Sciatic nerve (tissue), 2 donors: Measurements from ENCODE around the gene LRIT2. TPM values are rescaled to one million over a fixed set of nuclear protein-coding genes. Genes with fewer than 3 reads are reported as not detected.

ENCODE experiments used
- ATAC-seq: fragments of 200-7000 bp; cut with Tn5 transposase; one replicate; pipeline ENCODE4 v1.9.1; 2020; ENCODE audit warnings: mild to moderate bottlenecking, moderate library complexity
- DNase-seq: peaks from one replicate; pipeline ENCODE4 v3.0.0-alpha.2; 2020; ENCODE audit warnings: low spot score
- intact Hi-C: fragments of 100-400 bp; cut with DNase I; formaldehyde crosslinking; loops from one replicate; pipeline ENCODE4 v1.14.2; 2022
- total RNA-seq: library from RNA; stranded (reverse); fragmentation: NEBNext Ultra II Directional; extraction: Animal tissue kit (Norgen Biotek cat#: 25700); gene quantifications from one replicate; pipeline ENCODE4 v1.2.1, GENCODE V29; 2021
- donor health status: DM: no; HTN: no; CAD: no.
- donor health status: DM: no; HTN: no; CAD: no.

Gene LRIT2, protein sequence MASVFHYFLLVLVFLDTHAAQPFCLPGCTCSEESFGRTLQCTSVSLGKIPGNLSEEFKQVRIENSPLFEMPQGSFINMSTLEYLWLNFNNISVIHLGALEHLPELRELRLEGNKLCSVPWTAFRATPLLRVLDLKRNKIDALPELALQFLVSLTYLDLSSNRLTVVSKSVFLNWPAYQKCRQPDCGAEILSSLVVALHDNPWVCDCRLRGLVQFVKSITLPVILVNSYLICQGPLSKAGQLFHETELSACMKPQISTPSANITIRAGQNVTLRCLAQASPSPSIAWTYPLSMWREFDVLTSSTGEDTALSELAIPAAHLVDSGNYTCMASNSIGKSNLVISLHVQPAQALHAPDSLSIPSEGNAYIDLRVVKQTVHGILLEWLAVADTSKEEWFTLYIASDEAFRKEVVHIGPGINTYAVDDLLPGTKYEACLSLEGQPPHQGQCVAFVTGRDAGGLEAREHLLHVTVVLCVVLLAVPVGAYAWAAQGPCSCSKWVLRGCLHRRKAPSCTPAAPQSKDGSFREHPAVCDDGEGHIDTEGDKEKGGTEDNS
- not detected for total RNA-seq

DNA sequence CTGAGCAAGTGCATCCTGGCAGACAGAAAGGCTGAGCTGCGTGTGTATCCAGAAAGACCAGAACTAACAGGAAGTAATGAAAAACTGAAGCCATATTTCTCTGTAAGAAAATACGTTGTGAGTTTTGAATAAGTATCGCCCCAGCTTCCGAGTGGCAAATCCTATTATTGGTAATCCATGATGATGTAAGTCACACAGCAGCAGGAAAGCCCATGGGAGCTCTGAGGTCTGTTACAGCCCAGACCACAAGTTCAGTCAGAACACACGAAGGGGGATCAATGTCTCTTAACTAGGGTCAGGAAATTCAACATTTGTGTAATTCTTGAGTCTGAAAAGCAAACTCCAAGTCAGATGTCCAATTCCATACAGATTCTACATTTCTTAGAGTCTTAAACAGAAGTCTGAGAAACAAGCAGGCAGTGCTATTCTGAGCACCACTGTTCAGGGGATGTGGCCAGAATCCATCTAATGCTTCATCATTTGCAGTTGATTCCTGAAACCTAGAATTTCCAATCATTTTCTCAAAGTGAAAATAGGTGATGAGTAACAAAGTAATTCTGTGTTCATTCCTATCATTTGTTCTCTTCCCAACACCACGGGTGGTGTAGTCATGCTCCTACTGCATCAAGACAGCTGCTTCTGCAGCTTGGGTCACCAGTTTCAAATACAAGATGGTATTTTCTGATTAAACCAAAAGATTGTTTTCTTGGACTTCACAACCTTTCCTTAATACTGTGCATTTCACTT lies at the start of gene LRIT2:
TSS of gene LRIT2 (minus strand) at position 118 of the 747 bp plus-strand sequence. CDS start at position 94, 24 bp downstream.
- DNase-seq (no peak), ATAC-seq (no peak)
- intact Hi-C loops = no loop called here

DNA sequence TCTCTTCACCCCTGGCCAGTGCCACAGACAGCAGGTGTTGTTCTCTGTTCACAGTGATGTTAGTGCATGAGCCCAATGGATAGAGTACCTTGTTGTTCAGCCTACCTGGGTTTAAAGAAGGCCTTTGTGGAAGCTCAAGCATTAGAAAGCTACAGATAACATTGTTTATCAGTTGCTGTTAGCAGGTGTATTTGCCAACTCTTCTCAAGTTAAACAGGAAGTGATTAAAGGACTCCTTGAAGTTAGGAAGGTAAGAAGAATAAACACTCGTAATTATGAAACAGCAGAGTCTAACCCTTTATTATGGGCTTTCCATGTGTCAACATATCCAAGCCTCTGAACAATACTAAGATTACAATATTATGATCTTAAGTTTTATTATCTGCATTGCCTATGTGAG lies 45.4 kb upstream of the LRIT2 start:
- no peak for ATAC-seq

DNA sequence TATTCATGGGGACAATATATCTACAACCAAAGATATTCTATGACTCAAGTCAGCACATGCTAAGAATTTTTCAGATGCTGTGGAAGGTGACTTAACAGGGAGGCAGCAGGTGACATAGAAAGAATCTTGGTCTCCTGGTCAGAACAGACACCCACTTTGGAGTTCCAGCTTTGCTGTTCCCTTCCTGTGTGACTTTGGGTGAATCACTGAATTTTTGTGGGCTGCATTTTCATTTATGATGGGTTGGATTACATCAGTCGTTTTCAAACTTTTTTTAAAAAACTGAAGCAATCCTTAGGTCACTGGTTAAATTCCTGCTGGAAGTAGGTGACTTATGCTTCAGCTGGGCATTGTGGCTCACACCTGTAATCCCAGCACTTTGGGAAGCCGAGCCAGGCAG lies 44.4 kb upstream of the LRIT2 start:
- DNase-seq = no peak
- ATAC-seq = no peak
- intact Hi-C loops = loop anchor here (10.0 kb wide), 1 partner anchor 105 kb away; no protein-coding TSS in a partner anchor

More for the DNA sequence above, 45.4 kb upstream of the LRIT2 start:
- intact Hi-C loops = no loop called here
- DNase-seq = no peak

DNA sequence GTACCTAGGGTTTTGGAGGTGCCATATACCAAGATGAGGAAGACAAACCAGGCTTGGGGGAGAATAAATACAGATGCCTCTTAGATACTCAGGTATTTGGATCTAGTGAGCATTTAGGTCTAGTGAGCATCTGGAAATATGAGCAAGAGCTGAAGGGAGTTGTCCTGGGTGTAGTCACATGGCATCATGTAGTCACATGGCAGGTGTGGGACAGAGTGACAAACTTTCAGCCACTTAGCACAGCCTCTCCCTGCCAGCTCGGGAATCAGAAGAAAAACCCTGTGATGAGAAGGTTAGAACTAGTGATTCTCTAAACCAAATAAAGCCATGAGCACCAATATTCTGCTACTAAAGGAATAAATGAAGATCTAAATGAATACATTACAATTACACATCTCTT lies 43.8 kb upstream of the LRIT2 start:
- ATAC-seq (no peak), DNase-seq (no peak)
- intact Hi-C loops = loop anchor here (10.0 kb wide), 1 partner anchor 106 kb away; no protein-coding TSS in a partner anchor

DNA sequence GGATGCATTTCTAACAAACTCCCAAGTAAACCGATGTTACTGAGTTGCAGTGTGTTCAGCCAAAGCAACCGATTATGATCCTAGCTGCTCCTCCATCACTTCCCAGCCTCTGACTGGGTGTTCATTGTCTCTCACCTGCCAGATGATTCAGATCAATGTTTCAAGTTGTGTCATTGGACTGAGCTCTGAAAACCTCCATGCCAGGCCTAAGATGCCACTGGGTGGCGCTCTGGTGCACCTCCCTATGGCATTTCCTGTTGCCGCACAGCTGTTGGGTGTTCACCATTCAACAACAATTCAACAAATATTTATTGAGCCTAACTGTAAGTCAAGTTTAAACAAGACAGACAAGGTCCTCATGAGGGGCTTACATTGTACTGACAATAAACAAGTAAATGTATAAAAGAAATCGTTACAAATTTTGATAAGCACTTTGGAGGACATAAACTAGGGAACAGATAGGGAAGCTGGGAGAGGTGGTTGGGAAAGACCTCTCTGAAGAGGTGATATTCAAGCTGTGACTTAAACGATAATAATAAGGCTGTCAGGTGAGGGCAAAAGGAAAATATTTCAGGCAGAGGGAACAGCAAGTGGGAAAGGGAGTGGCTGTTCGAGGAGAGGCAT lies 42.3 kb upstream of the LRIT2 start:
- intact Hi-C loops = loop anchor here (10.0 kb wide), 1 partner anchor 107 kb away; no protein-coding TSS in a partner anchor
- ATAC-seq = no peak
- DNase-seq = no peak

DNA sequence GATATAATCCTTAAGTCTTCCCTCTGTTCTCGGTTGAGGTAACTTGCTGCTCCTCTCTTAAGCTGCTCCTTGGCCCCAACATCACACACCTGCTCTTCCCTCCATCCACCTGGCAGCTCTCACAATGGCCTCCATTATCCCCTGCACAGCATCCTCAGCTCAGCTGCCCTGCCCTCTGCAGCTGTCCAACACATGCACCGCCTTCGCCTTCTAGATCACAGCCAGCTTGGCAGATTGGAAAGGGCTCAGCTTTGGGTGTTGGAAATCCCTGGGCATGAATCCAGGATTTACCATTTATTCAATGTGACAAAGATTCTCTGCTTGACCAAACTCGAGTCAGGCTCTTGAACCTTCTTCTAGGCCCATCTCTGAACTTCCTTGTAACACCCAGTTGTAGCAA lies 40.1 kb upstream of the LRIT2 start:
- no peak for ATAC-seq
- DNase-seq = no peak
- intact Hi-C loops = loop anchor here (10.0 kb wide), 1 partner anchor 109 kb away; no protein-coding TSS in a partner anchor

DNA sequence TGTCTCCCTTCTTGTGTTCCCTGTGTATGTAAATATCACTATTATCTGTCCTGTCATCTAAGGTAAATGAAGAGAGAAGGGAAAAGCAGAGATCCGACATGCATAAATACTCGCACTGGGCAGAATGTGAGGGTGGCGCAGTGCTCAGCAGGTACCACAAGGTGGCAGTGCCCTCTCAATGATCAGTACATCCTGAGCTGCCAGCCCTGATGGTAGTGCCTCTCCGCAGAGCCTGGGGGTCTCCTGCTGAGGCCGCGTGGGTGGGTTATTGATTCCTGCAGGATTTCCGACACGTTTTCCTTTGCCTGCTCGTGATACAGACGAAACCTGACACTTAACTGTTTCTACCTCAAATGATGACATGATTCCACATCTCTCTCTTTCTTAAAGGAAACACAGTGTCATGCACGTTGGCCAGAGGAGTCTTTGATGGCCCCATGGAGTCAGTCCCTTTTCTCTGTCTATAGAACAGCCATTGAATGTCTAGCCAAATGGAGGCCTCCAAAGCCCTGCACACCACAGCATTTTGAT lies 39.3 kb upstream of the LRIT2 start:
- DNase-seq = peak; percentile 83
- intact Hi-C loops = loop anchor here (5.0 to 10.0 kb wide), 2 partner anchors 110 to 273 kb away; no protein-coding TSS in a partner anchor
- peak; percentile 91 for ATAC-seq

DNA sequence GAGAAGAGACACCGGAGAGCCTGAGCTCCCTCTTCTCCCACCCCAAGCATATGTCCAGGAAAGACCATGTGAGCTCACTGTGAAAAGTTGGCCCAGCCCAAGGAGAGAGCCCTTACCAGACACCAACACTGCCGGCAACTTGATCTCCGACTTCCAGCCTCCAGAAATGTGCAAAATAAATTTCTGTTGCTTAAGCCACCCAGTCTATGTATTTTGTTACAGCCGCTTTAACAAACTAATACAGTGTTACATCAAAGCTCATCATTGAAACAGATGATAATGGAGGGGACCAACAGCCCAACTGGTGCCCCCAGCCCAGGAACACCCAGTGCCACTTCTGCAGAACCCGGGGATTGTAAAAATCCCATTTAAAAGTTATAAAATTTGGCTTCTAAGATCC lies 38.4 kb upstream of the LRIT2 start:
- ATAC-seq = no peak
- no peak for DNase-seq
- intact Hi-C loops = loop anchor here (5.0 to 10.0 kb wide), 2 partner anchors 111 to 274 kb away; no protein-coding TSS in a partner anchor

DNA sequence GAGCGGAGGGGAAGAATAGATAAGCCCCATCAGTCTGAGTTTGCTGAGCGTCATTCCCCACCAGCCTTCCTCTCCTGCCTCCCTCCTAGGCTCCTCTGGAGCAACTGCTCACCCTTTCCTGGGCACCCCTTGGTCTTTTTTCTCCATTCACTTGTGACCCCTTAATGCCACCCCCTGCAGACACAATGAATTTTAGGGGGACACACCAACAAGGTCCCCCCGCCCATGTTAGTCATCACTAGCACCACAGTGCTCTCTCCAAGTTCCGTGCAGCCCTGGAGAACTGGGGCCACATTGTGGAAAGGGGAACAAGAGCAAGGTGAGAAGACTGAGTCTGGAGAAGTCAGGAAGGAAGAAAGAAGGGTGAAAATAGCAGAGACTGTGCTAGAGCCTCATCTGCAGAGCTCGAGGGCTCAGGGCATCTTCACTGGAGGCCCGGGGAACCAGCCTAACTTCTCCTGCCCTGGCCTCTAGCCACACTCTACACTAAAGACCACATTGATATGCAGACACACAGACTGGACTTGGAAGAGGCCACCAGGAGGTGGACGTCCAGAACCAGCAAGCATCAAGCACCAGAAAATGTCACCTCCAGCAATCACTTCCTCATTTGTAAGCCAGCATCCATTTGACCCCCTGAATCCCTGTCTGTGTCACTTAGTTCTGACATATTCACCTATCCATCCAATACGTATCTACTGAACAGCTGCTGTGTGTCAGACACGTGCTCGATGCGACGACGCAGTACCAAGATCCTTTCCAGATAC lies 37.0 kb upstream of the LRIT2 start:
- DNase-seq (no peak), ATAC-seq (no peak)
- intact Hi-C loops = loop anchor here (5.0 to 10.0 kb wide), 2 partner anchors 112 to 275 kb away; no protein-coding TSS in a partner anchor

DNA sequence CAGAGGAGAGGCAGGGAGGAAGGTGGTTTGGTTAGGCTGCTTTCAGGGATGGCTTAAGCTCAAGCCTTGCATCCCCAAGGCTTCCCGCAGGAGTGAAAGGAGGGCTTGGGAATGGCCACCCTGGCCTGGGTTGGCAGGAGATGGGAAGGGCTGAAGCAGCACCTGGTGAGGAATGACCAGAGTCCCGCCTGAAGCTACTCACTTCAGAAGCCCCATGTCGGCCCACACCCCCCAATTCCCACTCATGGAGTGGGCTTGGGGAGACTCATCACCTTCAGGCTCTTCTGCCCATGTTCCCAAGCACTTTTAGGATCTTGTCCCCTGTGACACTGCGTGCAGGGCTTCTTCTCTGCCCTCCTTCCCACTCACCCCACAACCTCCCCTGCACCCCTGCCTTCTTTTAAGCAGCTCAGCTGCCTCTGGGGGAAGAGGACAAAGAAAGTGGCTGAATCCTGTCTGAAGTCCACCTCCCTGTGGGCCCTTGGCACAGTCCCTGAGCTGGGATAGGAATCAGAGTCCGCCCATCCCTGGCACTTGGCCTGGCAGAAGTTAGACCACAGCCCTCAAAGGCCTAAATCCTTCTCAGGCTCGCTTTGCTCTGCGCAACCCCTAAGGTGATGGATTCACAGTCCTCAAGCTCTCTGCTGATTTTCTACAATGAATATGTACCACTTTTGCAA lies 36.0 kb upstream of the LRIT2 start:
- intact Hi-C loops = loop anchor here (5.0 to 10.0 kb wide), 2 partner anchors 113 to 276 kb away; no protein-coding TSS in a partner anchor
- ATAC-seq = no peak

DNA sequence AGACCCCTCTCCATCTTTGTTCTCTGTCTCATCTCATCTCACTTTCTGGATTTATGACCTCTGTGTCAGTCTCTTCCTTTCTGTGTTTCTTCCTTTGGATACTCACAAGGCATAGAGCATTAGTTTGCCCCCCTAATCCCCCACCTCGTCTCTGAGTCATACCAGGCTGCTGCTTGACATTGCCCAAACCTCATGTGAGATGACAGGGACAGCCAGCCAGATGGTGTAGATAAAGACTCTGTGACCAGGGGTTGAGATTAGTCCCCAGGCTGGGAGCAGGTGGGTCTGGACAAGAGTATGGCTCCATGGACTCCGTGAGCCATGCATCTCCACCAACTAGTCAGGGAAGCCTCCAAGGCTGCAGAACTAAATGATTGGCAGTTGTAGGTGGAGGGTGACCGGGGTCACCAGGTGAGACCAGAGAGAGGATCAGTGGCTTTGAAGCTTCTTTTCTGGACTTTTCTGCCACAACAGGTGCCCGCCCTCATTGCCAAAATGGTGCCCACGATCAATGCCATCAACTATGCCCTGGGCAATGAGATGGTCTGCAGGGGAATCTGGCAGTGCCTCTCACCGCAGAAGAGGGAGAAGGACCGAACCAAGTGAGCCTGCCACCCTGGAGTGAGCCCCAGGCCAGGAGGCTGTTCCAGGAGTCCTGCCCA lies 32.8 kb upstream of the LRIT2 start:
- no peak for ATAC-seq
- intact Hi-C loops = no loop called here

More for the DNA sequence above, 36.0 kb upstream of the LRIT2 start:
- no peak for DNase-seq

DNA sequence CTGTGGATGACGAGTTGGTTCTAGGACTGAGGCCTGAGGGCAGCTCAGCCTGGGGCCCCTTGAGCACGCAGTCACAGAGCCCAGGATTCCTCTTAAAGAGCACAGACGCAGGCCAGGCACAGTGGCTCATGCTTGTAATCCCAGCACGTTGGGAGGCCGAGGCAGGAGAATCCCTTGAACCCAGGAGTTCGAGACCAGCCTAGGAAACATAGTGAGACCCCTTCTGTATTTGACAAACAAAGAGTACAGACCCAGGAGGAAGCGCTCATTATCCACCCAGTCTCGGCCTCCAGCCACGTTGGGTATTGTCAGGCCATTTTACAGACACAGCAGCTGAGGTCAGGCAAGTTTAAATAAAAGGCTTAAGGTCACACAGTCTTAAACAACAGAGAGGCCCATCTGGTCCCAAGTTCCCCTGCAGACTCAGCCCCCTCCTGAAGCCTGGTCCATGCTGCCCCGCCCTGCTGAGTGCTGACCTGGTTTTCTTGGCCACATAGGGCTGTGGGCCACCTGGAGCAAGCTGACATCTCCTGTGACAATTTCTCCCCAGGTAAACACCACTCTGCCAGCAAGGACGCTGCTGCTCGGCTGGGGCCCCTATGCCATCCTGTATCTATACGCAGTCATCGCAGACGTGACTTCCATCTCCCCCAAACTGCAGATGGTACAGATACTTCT lies 32.1 kb upstream of the LRIT2 start:
- no peak for ATAC-seq
- no peak for DNase-seq
- intact Hi-C loops = no loop called here

More for the DNA sequence above, 32.8 kb upstream of the LRIT2 start:
- no peak for DNase-seq

DNA sequence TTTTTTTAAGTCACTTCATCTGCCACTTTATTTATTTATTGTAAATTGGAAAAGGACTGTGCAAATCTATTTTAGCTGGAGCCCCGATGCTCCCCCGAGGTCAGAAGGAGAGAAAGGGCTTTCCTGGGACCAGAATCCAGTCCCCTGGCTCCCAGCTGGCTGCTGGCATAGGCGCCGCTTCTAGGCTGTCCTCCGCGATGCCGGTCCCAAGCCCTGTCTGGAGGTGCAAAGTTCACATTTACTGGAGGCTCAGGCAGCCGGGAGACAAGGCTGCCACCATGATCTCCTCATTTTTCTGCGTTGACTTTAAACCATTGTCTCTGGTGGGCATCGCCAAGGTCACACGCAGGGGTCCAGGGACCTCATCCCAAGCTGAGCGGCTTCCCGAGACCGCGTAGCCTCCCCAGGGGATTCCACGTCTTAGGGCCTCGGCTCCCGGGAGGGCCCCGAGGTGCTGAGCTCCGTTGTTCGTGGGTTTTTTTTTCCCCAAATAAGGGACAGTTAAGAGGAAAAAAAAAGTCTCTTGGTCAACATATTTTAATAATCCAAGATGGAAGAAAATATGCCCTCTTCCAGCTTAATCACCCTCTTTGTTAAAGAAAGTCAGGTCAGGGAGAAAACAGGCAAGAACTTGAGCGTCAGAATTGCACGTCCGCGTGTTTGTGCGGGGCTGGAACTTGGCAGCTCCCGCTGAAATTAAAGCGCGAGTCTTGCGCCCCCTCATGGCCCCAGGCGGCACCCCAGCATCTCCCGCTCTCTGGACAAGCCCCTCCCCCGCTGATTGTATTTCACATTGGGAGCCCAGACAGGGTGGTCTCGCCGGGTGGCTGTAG lies 31.4 kb upstream of the LRIT2 start:
- peak; percentile 84 for DNase-seq
- intact Hi-C loops = no loop called here
- ATAC-seq = peak; percentile 87

DNA sequence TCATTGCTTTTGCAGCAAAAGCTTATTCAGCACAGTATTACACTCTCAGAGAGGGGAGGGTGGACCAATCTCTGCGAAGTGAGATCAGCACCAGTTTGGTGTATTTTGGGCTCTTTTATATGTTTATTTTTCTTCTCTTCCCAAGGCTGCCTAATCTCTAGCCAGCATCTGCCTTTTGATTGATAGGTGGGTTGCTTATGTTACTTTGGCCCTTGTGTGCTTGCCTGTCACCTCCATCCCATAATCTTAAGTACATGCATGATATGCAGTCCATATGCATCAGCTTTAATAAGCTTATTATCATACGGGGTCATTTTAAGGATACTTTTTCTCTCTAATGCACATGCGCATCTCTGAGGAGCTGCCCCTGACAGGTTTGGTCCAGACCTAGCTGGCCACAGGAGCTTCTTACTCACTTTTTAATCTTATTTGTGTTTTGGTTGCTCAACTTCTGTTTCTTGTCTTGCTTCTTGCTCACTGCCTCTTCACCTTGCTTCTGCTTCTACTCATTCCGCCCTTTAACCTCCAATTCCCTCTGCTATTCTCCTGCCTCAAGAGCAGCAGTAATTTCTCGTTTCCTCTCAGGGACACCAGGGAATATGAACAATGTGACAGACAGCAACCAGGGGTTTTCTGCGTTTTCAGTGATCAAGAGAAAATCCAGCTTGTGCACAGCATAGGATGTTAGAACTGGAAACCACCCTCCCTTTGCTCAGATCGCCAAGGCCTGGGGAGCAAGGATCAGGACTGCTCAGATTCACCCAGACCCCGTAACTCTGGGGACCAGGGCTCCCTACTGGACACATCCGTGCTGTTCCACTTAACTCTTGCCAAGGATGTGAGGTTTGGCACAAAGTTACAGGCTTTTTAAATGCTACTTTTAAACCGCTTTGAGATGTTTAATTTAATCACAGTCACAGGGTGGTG lies 29.5 kb upstream of the LRIT2 start:
- DNase-seq (no peak), ATAC-seq (no peak)
- intact Hi-C loops = no loop called here

DNA sequence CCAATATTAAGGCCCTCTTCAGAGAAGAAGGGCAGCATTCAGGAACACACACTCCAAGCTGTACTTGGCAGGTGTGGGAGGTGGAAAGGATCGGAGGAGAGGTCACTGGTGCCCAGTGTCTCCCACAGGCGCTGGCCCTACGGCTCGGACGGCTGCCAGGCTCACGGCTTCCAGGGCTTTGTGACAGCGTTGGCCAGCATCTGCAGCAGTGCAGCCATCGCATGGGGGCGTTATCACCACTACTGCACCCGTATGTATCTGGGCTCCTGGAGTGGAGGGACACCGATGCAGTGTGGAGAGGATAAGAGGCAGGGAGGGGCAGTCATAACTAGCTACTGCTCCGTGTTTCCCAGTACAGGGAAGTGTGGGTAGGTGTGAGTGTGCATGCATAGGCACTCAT lies 23.4 kb upstream of the LRIT2 start:
- no peak for DNase-seq
- no peak for ATAC-seq
- intact Hi-C loops = no loop called here
